GM03348 (cell line): Measurements from ENCODE around the gene LCE1B.

ENCODE experiments used
- DNase-seq: peaks from one replicate; pipeline ENCODE4 v3.0.0; 2012; ENCODE audit warnings: low spot score

LCE1B gene

DNA sequence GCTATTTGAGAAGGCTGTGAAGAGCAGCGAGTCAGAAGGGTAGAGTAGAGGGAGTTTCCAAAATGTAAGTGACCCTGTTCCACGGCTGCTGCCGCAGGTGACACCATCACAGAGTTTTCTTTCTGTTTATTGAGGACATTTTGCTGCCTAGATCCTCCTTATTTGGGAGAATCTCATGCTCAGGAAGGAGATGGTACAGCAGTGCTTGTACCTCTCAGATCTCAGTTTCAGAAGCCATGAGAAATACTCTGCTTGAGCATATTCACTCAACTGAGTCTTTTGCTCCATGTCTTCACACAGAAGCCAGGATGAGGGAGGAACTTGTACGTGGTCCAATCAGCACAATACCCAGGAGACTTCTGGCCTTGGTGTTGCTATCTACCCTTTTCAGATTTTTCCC is 49.6 kb downstream of the LCE1B start:
- no peak for DNase-seq
